22Rv1 (cell line): ENCODE measurements around the gene FOCAD.

Experiments
- CTCF ChIP-seq: fragments of 450-650 bp; IDR thresholded peaks from 2 replicates; pipeline ENCODE4 v1.5.1; 2017; ENCODE audit warnings: mild to moderate bottlenecking
- ZFX ChIP-seq: fragments of 450-650 bp; IDR thresholded peaks from 2 replicates; pipeline ENCODE4 v1.6.1; 2017; ENCODE audit warnings: antibody characterized with exemption, borderline replicate concordance

- TF ChIP-seq CTCF (no peak), ZFX (no peak)
These were observed 261.8 kb downstream of the FOCAD start for GRCh38 chr9:20945856-20946255.
